ENCODE measurements around the gene GAL. TPM values are rescaled to one million over a fixed set of nuclear protein-coding genes. Genes with fewer than 3 reads are reported as not detected.

Gene GAL
- total RNA-seq, 1 donor from 2014 or later, result 1.8 TPM

DNA sequence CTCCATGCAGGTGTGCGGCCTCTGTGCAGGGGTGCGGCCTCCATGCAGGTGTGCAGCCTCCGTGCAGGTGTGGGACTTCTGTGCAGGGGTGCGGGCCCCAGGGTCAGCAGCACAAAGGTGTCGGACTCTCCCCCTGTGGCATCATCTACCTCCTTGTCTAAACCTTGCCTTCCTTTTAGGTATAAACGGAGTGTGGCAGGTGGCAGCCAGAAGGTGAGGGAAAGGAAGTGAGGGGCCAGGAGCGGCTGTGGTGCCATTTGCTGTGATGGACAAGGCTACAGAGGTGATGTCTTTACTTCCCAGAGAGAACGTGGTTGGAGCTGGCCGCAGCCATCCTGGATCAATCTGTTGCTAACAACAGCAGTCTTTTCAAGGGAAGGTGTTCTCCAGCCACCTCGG, 9.1 kb downstream of the GAL start:
- Mint-ChIP-seq H3K4me1 (peaks cover 15% of the 10 kb centered on the region), H3K9me3 (peaks cover 5% of the 10 kb centered on the region), H3K36me3 (ENCODE audit: low read depth) (no peaks in the 10 kb centered on the region), H3K27ac (no peak overlapping the region), H3K27me3 (peaks cover 43% of the 10 kb centered on the region), H3K4me3 (no peak overlapping the region)
- DNase-seq, result no peak
- intact Hi-C loops (cut with micrococcal nuclease), result no loop called here

DNA sequence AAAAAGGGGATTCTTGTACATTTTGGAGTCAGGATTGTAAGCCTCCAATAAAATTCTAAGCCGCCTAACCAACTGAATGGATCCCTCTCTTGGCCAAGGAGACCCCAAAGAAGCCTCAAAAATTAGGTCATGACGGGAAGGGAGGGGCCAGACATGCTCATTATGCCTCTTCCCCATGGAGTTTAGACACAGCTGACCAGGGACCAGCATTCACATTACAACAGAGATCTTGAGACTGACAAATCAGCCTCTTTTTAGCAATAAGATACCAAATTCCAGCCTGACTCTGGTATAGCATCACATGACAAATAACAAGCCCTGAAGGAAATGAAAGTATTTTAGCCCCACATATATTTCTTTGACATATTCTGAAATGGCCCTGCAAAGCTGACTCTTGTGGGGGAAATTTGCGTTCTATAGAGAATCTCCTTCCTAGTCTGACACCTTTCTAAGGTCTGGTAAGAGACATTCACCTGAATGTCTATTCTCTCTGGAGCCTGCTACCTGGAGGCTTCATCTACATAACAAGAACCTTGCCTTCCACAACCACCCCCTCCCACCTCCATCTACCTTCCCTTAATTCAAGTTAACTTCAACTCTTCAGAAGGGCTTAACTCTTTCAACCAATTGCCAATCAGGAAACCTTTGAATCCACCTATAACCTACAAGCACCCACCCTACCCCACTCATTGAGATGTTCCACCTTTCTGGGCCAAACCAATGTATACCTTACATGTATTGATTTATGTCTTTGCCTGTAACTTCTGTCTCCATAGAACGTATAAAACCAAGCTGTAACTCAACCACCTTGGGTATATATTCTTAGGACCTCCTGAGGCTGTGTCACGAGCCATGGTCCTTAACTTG, 10.3 kb downstream of the GAL start:
- no peak overlapping the region for H3K27ac Mint-ChIP-seq
- no peaks in the 10 kb centered on the region for H3K36me3 Mint-ChIP-seq (ENCODE audit: low read depth)
- no peak for DNase-seq
- peaks cover 37% of the 10 kb centered on the region for H3K27me3 Mint-ChIP-seq
- no peak overlapping the region for H3K4me3 Mint-ChIP-seq
- H3K4me1 Mint-ChIP-seq, result peaks cover 15% of the 10 kb centered on the region
- H3K9me3 Mint-ChIP-seq, result peaks cover 5% of the 10 kb centered on the region
- intact Hi-C loops (cut with micrococcal nuclease), result no loop called here

DNA sequence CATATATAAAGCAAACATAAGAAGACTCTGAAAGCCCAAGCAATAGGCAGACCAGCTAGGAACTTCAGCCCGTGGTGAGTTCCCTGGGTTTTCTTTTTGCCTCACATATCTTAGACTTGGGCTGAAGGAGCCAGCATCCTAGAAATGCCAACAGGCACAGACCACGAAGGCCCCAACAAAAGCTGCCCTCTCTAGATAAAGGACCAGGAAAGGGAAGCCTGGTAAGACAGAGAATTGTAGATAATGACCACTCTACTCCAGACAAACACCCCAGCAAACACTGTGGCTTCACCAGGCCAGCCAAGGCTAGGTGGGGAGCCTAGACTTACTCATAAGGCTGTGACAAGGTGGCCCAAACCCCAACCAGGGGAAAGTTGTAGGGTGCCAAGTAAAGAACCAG, 11.2 kb downstream of the GAL start:
- H3K27me3 Mint-ChIP-seq, result peaks cover 31% of the 10 kb centered on the region
- H3K9me3 Mint-ChIP-seq, result peaks cover 5% of the 10 kb centered on the region
- DNase-seq, result no peak
- H3K4me3 Mint-ChIP-seq, result no peak overlapping the region
- peaks cover 8% of the 10 kb centered on the region for H3K4me1 Mint-ChIP-seq
- H3K27ac Mint-ChIP-seq, result no peak overlapping the region
- no peaks in the 10 kb centered on the region for H3K36me3 Mint-ChIP-seq (ENCODE audit: low read depth)
- intact Hi-C loops (cut with micrococcal nuclease), result no loop called here

DNA sequence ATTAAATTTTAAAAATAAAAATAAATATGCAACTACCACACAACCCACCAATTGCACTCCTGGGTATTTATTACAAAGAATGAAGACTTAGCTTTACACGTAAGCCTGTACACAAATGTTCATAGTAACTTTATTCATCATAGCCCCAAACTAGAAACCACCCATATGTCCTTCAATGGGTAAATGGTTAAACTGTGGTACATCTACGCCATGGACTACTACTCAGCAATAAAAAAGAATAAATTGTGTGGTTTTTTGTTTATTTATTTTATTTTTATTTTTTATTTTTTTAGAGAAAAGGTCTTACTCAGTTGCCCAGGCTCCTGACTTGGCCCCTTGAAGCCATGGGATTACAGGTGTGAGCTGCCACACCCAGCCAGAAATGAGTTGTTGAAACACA, 14.6 kb downstream of the GAL start:
- Mint-ChIP-seq H3K9me3 (peaks cover 5% of the 10 kb centered on the region), H3K4me3 (no peak overlapping the region)

DNA sequence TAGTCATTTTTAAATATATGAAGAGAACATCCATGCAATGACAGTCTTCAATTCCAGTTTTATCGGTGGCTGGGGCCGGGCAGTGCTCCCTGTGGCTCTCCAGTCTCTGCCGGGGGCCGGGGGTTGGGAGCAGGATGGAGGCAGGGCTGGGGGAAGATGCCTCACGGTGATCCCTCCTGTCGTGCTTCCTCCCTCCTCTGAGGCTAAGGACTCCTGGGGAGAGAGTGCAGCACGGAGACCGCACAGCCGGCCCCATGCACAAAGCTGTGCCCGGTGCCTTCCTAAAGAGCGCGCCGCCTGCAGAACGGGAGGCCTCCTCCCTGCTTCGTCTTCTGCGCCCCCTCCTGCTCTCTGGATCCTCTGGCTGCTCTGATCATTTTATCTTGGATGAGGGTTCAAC, 20.5 kb downstream of the GAL start:
- intact Hi-C loops (cut with micrococcal nuclease), result no loop called here
- Mint-ChIP-seq H3K4me3 (no peak overlapping the region), H3K9me3 (no peaks in the 10 kb centered on the region), H3K27ac (no peak overlapping the region), H3K4me1 (no peaks in the 10 kb centered on the region), H3K27me3 (peaks cover 20% of the 10 kb centered on the region), H3K36me3 (ENCODE audit: low read depth) (no peaks in the 10 kb centered on the region)
- no peak for DNase-seq

More for the DNA sequence above, 14.6 kb downstream of the GAL start:
- Mint-ChIP-seq H3K27ac (no peak overlapping the region), H3K4me1 (no peaks in the 10 kb centered on the region), H3K27me3 (peaks cover 39% of the 10 kb centered on the region), H3K36me3 (ENCODE audit: low read depth) (no peaks in the 10 kb centered on the region)
- no peak for DNase-seq
- intact Hi-C loops (cut with micrococcal nuclease), result no loop called here

DNA sequence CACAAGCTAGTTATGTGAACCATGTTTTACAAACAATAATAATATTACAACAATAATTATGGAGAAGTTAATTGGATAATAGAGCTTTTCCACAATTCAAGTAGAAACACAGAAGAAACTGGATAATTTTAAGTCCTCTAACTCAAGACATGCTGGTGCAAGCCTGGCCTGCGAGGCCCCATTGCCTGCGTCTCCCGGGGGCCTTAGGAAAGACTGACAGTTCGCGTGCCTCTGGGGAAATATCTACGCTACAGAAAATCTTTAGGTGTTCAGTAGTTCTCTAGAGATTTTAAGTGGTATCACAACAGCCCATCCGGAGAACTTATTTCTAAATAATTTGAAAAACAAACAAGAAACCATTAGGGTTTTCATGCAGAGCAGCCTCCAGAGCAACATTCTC, 23.2 kb downstream of the GAL start:
- H3K27ac Mint-ChIP-seq, result no peak overlapping the region
- H3K36me3 Mint-ChIP-seq (ENCODE audit: low read depth), result no peaks in the 10 kb centered on the region
- no peak overlapping the region for H3K4me3 Mint-ChIP-seq
- peaks cover 8% of the 10 kb centered on the region for H3K27me3 Mint-ChIP-seq
- no peaks in the 10 kb centered on the region for H3K4me1 Mint-ChIP-seq
- no peaks in the 10 kb centered on the region for H3K9me3 Mint-ChIP-seq
- intact Hi-C loops (cut with micrococcal nuclease), result no loop called here
- no peak for DNase-seq

DNA sequence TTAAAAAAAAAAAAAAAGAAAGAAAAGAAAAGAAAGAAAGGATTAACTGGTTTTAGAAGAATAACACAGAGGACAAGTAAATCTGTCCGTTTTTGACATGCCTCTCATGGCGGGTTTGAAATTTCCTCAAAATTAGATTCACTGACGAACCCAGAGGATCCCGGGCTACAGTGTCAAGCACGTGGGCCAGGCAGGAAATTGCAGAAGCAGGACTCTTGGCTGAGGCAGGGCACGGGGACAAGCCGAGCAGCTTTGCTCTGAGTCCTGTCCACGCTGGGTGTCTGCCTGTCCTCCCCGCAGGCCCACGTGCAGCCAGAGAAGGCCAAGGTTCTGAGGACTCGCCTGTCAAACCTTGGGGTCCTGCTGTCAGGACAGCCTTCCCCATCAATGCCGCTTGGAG, 24.7 kb downstream of the GAL start:
- no peaks in the 10 kb centered on the region for H3K27me3 Mint-ChIP-seq
- H3K4me1 Mint-ChIP-seq, result no peaks in the 10 kb centered on the region
- no peak overlapping the region for H3K27ac Mint-ChIP-seq
- no peak for DNase-seq
- no peaks in the 10 kb centered on the region for H3K36me3 Mint-ChIP-seq (ENCODE audit: low read depth)
- H3K4me3 Mint-ChIP-seq, result no peak overlapping the region
- H3K9me3 Mint-ChIP-seq, result no peaks in the 10 kb centered on the region
- intact Hi-C loops (cut with micrococcal nuclease), result no loop called here

DNA sequence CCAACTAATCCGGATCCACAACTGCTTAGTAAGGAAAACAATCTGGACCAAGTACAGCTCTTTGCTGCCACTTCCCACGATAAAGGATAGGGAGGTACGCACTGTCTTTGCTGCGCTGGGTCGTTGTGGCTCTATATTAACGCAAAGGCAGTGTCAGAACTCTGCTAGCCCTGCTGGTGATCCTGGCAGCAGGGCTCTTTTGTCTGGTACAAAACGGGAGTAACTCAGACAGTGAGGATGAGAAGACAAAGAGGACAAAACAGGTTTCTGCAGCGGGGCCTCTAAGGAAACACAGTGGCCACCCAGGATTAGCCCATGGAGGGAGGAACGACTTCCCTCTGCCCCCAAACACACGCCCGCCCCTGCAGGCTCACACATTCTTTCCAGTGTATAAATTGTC, 26.1 kb downstream of the GAL start:
- H3K4me3 Mint-ChIP-seq, result no peak overlapping the region
- no peak for DNase-seq
- H3K4me1 Mint-ChIP-seq, result no peaks in the 10 kb centered on the region
- H3K27ac Mint-ChIP-seq, result no peak overlapping the region
- no peaks in the 10 kb centered on the region for H3K9me3 Mint-ChIP-seq
- H3K36me3 Mint-ChIP-seq (ENCODE audit: low read depth), result no peaks in the 10 kb centered on the region
- no peaks in the 10 kb centered on the region for H3K27me3 Mint-ChIP-seq
- intact Hi-C loops (cut with micrococcal nuclease), result no loop called here

DNA sequence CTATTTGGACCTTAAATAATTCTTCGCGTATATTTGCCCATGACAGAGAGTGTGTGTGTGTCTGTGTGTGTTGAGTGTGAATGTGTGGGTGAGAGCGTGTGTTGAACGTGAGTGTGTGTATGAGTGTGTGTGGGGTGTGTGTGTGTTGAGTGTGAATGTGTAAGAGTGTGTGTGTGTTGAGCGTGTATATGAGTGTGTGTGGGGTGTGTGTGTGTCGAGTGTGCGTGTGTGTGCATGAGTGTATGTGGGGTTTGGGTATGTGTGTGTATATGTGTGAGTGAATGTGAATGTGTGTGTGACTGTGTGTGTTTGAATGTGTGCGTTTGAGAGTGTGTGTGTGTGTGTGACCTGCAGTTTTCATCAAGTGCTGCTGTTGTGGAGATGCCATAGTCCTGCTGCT, 26.8 kb downstream of the GAL start:
- H3K36me3 Mint-ChIP-seq (ENCODE audit: low read depth), result no peaks in the 10 kb centered on the region
- intact Hi-C loops (cut with micrococcal nuclease), result no loop called here
- no peaks in the 10 kb centered on the region for H3K4me1 Mint-ChIP-seq
- no peaks in the 10 kb centered on the region for H3K27me3 Mint-ChIP-seq
- no peak for DNase-seq
- H3K27ac Mint-ChIP-seq, result no peak overlapping the region
- no peak overlapping the region for H3K4me3 Mint-ChIP-seq
- no peaks in the 10 kb centered on the region for H3K9me3 Mint-ChIP-seq

DNA sequence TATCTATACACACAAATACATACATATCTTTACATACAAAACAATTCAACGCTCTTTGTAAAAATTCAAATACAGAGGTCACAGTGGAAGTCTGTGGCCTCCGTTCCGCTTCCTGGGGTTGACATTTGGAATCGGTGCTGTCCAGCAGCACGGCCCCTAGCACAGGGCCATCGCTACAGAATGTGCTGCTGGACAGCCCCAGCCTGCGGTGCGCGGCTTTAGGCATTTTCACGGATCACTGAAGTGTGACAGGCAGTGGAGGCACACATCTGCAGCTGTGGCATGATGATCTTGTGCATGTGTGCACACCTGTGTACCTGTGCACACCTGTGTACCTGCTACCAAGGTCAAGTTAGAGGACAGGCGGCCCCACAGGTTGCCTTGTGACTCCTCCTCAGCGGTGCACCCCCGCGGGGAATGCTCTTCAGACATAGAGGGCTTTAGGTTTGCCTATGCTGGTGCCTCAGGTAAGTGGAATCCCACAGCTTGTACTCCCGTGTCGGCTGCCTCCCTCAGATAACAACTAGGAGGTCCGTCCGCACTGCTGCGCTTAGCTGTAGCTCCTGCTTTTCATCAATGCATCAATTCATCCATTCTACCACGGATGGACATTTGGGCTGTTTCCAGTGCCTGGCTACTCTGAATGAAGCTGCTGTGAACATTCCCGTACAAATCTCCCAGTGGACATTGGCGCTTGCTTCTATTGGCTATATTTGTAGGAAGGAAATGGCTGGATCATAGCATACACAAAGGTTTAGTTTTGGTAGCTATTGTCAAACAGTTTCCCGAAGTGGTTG, 29.9 kb downstream of the GAL start:
- Mint-ChIP-seq H3K9me3 (no peaks in the 10 kb centered on the region), H3K27me3 (peaks cover 3% of the 10 kb centered on the region), H3K4me1 (no peaks in the 10 kb centered on the region), H3K4me3 (no peak overlapping the region), H3K36me3 (ENCODE audit: low read depth) (no peaks in the 10 kb centered on the region), H3K27ac (no peak overlapping the region)
- intact Hi-C loops (cut with micrococcal nuclease), result no loop called here
- no peak for DNase-seq

DNA sequence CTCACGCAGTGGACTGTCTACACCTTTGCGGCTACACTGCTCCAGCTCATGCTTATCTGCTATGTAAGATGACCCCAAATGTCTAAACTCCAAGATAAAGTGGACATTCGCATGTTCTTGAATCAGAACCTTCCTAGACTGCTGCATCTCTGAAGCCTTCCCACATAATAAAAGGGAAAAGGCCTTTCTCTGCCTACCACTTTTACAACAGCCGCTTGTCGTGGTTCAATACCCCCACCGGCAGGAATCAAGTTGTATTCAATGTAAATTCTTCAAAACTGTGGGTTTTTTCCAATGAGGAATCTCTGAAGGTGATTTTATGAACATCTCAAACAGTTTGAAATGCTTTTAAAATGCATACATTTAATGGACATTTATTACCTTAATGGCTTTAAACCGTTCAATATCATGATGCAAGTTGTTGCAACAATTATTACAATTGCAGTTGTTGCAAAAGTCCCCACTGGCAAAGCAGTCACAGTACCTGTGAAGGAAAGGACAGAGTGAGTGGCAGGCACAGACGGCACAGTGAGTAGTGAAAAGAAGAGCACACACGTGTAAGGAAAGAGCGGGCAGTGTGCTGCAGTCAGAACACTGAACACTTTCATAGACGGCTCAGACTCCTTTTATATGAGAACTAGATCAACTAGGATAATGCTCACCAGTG, 31.2 kb downstream of the GAL start:
- Mint-ChIP-seq H3K4me3 (no peak overlapping the region), H3K27ac (no peak overlapping the region), H3K36me3 (ENCODE audit: low read depth) (no peaks in the 10 kb centered on the region), H3K4me1 (no peaks in the 10 kb centered on the region), H3K27me3 (peaks cover 10% of the 10 kb centered on the region), H3K9me3 (no peaks in the 10 kb centered on the region)
- DNase-seq, result no peak
- intact Hi-C loops (cut with micrococcal nuclease), result no loop called here

DNA sequence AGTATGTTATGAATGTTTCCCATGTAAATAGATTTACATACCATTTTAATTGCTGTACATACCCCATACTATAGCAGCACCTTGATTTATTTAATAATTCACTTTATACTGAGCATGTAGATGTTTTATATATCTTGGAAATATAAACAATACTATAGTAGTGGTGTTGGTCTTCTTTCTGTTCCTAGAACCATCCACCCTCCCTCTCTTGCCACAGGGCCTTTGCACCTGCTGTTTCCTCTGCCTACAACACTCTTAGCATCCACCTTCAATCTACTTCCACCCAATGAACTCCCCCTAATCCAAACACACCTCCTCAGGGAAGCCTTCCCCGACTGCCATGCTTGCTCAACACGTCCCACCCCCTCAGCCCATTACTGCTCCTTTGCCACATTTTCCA, 36.7 kb downstream of the GAL start:
- no peak overlapping the region for H3K27ac Mint-ChIP-seq

DNA sequence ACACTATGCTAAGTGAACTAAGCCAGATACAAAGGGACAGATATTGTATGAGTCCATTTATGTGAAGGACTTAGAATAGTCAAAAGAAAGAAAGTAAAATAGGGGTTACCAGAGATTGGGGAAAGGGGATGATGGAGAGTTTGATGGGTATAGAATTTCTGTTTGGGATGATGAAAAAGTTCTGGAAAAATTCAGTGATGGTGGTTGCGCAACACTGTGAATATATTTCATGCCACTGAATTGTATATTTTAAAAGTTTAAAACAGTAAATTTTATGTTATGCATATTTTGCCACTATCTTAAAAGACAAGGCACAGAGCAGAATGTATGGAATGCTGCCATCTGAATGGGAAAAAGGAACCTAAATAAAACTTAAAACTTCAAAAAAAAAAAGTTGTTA, 37.8 kb downstream of the GAL start:
- H3K36me3 Mint-ChIP-seq (ENCODE audit: low read depth), result no peaks in the 10 kb centered on the region
- DNase-seq, result no peak
- H3K9me3 Mint-ChIP-seq, result no peaks in the 10 kb centered on the region
- H3K4me1 Mint-ChIP-seq, result no peaks in the 10 kb centered on the region
- intact Hi-C loops (cut with micrococcal nuclease), result no loop called here
- H3K4me3 Mint-ChIP-seq, result no peak overlapping the region
- peaks cover 28% of the 10 kb centered on the region for H3K27me3 Mint-ChIP-seq
- no peak overlapping the region for H3K27ac Mint-ChIP-seq

More for the DNA sequence above, 36.7 kb downstream of the GAL start:
- Mint-ChIP-seq H3K36me3 (ENCODE audit: low read depth) (no peaks in the 10 kb centered on the region), H3K4me1 (no peaks in the 10 kb centered on the region), H3K27me3 (peaks cover 28% of the 10 kb centered on the region), H3K4me3 (no peak overlapping the region), H3K9me3 (no peaks in the 10 kb centered on the region)
- no peak for DNase-seq
- intact Hi-C loops (cut with micrococcal nuclease), result no loop called here

DNA sequence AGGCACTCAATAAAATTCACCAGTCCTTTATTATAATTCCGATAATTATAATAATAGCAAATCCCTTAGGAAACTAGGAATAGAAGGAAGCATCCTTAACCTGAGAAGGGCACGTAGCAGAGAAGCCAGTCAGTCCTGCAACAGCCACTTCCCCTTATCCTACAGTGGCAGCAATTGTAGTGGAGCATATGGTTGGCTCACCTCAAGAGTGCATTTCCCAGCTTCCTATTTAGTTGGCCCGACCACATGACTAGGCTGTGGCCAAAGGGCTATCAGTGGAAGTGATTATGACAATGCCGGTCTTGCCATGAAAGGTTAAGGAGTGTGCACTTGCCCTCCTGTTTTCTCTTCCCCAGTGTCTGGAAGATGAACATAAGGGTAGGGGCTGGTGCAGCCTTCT, 39.9 kb downstream of the GAL start:
- Mint-ChIP-seq H3K36me3 (ENCODE audit: low read depth) (no peaks in the 10 kb centered on the region), H3K27ac (no peak overlapping the region), H3K9me3 (no peaks in the 10 kb centered on the region), H3K27me3 (peaks cover 35% of the 10 kb centered on the region), H3K4me3 (no peak overlapping the region), H3K4me1 (no peaks in the 10 kb centered on the region)
- intact Hi-C loops (cut with micrococcal nuclease), result no loop called here
- DNase-seq, result no peak
